GM18861 (cell line): ENCODE measurements around the gene GALR3.

ENCODE experiments used
- ATAC-seq: cut with Tn5 transposase; IDR thresholded peaks from one replicate; pipeline ENCODE4 v1.9.1; 2021; ENCODE audit not compliant: unreplicated experiment

GALR3 gene

GRCh38 chr22:37819105-37819433 lies 4.1 kb upstream of the GALR3 start:
- ATAC-seq, result no peak

DNA sequence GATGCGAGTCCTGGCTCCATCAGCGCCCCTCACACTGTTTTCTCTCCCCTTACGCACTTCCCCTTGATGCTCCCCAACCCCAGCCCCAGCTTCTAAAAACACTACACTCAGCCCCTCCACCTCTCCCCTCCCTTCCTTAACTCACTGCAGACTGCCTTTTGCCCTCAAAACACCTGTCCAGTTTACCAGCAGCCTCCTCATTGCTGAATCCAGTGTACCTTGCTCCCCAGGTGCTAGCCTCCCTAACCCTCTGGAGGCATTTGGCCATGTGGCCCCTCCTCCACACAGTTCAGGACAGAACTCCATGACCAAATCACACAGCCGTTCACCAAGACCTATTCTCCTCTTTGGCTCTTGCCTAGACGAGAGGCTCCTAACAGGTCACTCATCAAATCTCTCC lies 2.8 kb upstream of the GALR3 start:
- no peak for ATAC-seq

DNA sequence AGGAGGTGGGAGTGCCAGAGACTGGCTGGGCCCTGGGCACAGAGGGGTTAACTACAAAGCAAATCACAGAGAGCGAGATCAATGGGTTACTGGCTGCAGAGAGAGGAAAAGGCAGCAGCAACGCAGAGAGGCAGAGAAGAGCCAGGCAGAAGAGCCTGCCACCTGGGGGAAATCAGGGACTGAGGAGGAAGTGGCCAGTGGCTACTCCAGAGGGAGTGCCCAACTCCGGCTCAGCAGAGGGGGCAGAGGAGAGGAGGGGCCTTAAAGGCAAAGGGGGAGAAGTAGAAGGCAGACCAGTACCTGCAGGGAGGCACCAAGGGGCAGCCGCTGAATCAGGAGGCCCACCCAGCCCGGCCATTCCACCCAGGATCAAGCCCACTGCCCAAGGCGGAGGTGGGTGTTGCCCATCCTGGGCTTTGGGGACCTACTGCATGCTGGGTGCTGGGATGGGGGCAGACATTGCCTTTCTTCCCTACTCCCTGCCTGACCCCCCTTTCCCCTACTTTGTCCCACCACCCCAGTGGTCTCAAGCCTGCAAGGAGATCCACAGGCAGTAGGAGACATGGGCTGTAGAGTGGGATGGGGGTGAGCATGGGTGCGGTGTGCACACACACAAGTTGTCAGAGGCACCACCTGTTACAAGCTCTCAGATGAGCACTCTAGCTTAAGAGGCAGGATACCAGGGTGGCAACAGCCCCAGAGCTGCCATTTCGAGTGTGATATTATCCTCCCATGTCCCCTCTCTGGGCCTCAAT lies 926 bp upstream of the GALR3 start:
- no peak for ATAC-seq

- no peak for ATAC-seq
Measured at GRCh38 chr22:37824674-37825641, 1.8 kb downstream of the GALR3 start.

DNA sequence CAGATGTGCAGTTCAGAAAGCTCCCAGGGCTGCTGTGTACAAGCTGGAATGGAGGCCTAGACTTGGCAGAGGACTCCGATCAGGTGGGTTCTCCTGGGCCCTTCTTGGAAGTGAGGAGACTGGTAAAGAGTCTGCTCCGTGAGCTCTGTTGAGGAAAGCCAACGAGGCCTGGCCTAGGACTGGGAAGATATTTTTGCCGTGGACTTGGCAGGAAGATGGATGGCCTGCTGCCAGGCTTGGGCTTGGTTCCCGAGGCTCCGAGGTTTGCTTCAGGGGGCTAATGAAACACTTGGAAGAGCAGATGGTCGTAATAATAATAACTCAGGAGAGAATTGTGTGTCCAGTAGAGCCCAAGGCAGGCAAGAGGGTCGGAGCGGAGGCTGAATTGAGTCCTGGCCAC lies 3.9 kb downstream of the GALR3 start:
- ATAC-seq, result no peak

- no peak for ATAC-seq
Measured at GRCh38 chr22:37830093-37830842, 7.1 kb downstream of the GALR3 start.

- ATAC-seq, result no peak
Measured at GRCh38 chr22:37831472-37831871, 8.3 kb downstream of the GALR3 start.

- ATAC-seq, result no peak
Measured at GRCh38 chr22:37832022-37832857, 9.1 kb downstream of the GALR3 start.

DNA sequence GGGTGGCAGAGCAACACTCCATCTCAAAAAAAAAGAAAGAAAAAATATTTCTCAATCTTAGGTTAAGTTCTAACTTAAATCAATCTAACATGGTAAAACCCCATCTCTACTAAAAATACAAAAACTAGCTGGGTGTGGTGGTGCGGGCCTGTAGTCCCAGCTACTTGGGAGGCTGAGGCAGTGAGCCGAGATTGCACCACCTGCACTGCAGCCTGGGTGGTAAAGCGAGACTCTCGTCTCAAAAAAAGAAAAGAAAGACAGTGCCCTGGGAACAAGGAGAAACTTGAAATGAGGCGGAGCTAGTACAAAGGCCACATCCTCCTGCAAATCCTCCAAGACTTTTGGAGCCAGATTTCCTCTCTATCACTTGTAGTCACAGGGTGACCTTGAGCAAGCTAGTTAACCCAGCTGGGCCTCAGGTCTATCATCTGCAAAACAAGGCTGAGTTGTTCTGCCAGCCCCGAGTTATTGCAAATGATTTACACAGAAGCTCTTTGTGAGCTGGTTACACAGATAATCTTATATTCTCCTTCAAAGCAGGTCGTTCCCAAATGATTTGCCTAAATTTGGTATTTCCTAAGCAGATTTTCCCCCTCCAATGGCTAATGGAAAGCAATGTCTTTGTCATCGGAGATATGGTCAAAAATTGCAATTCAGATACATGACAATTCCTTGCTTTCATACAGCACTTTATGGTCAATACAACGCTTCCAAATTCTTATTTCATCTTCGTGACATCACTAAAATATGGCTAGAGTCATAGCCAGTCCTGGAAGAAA lies 19.0 kb downstream of the GALR3 start:
- ATAC-seq, result no peak

- ATAC-seq, result peak; percentile 26
Measured at GRCh38 chr22:37843741-37844089, 20.5 kb downstream of the GALR3 start.

DNA sequence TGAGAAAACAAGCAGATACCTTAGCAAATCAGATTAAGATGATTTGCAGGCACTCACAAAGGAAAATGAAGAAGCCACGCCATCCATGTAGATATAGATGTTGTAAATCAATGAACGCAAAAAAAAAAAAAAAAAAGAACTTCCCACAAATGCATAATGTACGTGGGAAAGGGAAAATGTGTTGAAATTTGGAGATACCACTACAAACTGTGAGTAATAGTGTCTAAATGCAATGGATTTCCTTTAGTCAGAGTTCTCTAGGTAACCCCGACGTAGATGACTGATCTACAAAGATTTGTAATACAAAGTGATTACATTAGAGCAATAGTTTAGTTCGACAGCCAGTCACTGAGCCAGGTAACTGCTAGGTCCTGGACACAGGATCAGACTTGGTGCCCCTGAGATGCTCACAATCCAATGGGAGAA lies 21.7 kb downstream of the GALR3 start:
- ATAC-seq, result no peak

DNA sequence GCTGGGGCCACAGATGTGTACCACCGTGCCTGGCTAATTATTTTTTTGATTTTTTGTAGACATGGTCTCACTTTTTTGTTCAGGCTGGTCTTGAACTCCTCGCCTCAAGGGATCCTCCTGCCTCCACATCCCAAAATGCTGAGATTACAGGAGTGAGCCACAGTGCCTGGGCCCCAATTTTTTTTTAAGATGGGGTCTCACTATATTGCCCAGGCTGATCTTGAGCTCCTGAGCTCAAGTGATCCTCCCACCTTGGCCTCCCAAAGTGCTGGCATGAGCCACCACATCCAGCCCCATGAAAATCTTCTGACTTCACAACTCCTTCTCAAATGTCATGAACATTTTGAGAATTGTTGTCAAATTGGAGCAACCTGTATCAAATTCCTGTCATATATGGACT lies 23.3 kb downstream of the GALR3 start:
- ATAC-seq, result no peak

DNA sequence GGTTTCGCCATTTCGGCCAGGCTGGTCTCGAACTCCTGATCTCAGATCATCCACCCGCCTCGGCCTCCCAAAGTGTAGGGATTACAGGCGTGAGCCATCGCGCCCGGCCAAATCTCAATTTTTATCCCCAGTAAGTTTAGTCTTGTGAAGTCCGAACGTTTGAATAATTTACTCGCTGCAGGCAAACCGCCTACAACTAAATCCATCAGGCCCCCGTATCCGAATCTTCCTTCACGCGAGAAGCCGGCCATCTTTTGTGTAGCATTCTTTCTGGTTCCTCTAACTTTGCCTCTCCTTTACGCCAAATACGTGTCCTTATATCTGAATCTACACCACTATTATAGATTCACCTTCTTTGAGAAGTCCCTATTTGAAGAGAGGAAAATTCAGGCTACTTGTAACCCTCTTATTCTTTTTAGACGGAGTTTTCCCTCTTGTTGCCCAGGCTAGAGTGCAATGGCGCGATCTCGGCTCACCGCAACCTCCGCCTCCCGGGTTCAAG lies 25.5 kb downstream of the GALR3 start:
- no peak for ATAC-seq

- ATAC-seq, result peak; percentile 55
Measured at GRCh38 chr22:37849089-37849751, 26.0 kb downstream of the GALR3 start, which contains the start of gene EIF3L. Gene EIF3L (plus strand): TSS chr22:37849419. CDS start chr22:37849450, 31 bp downstream.

- no peak for ATAC-seq
Measured at GRCh38 chr22:37850801-37851200, 27.6 kb downstream of the GALR3 start.

- ATAC-seq, result no peak
Measured at GRCh38 chr22:37852418-37852817, 29.2 kb downstream of the GALR3 start.

DNA sequence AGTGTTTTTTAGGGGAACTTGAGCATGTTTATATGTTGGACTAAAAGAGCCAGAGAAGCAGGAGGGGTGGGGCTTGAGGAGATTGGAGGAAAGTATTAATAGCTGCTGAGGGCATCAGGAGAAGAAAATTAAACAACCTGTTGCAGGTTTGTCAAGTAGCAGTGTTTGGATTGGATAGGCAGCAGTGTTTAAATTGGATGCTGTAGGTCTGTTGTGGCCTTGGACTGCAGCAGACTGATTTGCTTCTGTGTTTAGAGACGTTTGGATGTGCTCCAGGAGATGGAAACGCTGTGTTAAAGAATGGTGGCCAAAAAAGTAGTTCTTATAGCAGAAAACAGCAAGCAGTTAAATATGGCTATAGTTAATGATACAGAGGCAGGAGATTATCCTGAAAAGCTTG lies 31.8 kb downstream of the GALR3 start:
- ATAC-seq, result no peak

DNA sequence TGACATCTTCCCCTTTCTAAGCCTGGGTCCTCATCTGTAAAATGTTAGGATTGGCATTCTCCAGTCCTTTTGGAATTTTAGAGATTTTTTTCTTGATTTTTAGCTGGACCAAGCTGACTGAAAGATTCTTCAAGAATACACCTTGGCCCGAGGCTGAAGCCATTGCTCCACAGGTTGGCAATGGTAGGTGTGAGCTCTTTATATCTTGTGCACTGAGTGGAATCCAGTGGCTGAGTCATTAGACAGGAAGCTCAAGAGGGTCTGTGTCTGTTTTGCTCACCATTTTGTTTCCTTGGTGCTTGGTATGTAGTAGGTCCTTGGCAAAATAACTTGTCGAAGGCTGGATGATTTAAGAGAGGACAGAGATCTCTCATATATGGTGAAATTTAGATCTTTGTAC lies 32.3 kb downstream of the GALR3 start:
- no peak for ATAC-seq

- ATAC-seq, result no peak
Measured at GRCh38 chr22:37860796-37861421, 37.7 kb downstream of the GALR3 start.
